GM12892 (cell line): ENCODE measurements around the gene MKNK2.

Source experiments
- POLR2A ChIP-seq: IDR thresholded peaks from 2 replicates; pipeline ENCODE4 v1.6.1; 2011; ENCODE audit warnings: low read depth, low read length, control low read depth
- POLR2AphosphoS5 ChIP-seq: IDR thresholded peaks from 2 replicates; pipeline ENCODE4 v1.6.1; 2011; ENCODE audit warnings: low read depth, low read length, control low read depth

- TF ChIP-seq POLR2AphosphoS5 (no peak), POLR2A (no peak)
Observed at GRCh38 chr19:2035590-2035991, 15.5 kb downstream of the MKNK2 start.
